WTC11 (cell line): Measurements from ENCODE around the gene TCERG1.

Source experiments
- CREB1 ChIP-seq: sonication (generic); formaldehyde crosslinking; IDR thresholded peaks from 2 replicates; pipeline ENCODE4 v1.8.0; 2023; ENCODE audit warnings: mild to moderate bottlenecking, missing genetic modification reagents
- TF ChIP-seq, protein P1 (sequence below): sonication (generic); formaldehyde crosslinking; conservative IDR thresholded peaks from 2 replicates; pipeline ENCODE4 v1.8.1; 2023; ENCODE audit warnings: mild to moderate bottlenecking, low read depth, missing genetic modification reagents, moderate library complexity

DNA sequence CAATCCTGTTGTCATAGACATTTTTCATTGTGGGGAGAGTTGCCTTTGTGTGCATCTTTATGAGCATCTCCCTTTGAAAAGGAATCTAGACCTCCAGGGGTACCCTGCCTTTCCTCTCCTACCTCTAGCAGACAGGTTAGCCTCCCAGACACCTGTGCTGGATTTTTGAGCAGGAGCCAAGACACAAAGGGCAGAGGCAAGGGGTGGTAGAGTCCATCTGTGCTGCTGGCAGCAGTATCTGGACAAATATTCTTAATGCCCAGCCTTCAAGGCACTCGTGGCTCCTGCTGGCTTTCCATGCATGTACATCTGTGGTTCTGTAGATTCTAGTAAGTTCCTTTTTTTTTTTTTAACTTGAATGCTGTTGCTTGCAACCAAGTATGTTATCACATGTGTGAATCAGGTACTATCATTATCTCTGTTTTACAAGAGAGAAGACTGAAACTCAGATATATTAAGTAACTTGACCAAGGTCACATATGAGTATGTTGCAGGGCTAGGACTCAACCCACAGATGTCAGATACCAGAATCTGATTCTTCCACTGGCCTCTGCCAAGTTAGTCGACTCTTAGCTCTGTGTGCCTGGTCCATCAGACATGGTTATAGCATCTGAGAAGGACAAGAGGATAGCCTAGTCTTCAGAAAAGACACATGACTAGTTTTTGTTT, 101.8 kb downstream of the TCERG1 start:
- TF ChIP-seq CREB1 (CRISPR knock-in tag): no peak
- TF ChIP-seq, protein P1, sequence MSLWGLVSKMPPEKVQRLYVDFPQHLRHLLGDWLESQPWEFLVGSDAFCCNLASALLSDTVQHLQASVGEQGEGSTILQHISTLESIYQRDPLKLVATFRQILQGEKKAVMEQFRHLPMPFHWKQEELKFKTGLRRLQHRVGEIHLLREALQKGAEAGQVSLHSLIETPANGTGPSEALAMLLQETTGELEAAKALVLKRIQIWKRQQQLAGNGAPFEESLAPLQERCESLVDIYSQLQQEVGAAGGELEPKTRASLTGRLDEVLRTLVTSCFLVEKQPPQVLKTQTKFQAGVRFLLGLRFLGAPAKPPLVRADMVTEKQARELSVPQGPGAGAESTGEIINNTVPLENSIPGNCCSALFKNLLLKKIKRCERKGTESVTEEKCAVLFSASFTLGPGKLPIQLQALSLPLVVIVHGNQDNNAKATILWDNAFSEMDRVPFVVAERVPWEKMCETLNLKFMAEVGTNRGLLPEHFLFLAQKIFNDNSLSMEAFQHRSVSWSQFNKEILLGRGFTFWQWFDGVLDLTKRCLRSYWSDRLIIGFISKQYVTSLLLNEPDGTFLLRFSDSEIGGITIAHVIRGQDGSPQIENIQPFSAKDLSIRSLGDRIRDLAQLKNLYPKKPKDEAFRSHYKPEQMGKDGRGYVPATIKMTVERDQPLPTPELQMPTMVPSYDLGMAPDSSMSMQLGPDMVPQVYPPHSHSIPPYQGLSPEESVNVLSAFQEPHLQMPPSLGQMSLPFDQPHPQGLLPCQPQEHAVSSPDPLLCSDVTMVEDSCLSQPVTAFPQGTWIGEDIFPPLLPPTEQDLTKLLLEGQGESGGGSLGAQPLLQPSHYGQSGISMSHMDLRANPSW: no peak
